Right forelimb (tissue), 1 donor: ENCODE data around the gene SLC39A11.
"Not testable (repeated sequence)": the region's sequence is repeated elsewhere in the genome, so short reads cannot be mapped to it uniquely, and the experiment has no call there.

Experiments
- DNase-seq: peaks from one replicate; pipeline ENCODE4 v3.0.0-alpha.2; 2018

The SLC39A11 gene

DNA sequence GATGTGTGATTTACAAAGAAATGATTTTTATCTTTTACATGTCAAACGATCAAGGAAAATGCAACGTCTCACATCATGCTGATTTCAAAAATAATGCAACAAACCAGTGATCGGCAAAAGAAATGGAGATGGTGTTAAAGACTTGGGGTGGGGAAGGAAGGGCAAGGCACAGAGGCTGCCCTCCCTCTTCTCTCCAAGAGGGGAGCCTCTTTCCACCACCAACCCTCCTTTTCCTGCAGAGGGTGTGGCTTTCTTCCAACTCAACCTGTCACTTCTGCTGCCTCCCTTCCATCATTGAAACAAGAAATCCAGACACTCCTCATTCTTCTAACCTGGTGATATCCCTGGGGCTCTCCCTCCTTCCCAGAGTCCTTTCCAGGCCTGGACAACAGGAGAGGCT is 320.8 kb downstream of the SLC39A11 start:
- DNase-seq, result no peak

DNA sequence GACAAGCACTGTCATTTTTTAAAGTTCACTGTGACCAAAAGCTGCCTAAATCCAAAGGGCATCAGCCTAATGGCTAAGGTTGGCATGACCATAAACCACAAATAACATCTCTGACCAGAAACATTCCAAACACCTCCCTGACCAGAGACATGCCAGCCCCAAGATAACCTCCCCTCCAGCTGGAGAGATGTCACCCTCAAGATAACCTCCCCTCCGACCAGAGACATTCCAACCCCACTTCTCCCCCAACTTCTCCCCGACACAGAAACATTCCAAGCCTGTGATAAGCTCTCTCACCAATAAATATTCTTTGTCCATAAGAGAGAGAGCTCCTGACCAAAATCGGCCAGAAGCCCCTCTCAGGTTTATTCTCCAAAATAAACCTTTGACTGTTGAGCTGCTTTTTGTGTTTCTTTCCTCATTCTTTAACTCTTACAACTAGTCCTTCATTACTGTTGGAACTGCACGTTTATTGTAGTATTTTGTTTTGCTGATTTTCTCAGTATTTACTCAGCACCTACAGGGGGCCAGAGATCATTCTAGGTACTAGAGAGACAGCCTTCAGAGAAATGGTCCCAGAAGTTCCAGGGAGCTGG is 325.6 kb downstream of the SLC39A11 start:
- no peak for DNase-seq

DNA sequence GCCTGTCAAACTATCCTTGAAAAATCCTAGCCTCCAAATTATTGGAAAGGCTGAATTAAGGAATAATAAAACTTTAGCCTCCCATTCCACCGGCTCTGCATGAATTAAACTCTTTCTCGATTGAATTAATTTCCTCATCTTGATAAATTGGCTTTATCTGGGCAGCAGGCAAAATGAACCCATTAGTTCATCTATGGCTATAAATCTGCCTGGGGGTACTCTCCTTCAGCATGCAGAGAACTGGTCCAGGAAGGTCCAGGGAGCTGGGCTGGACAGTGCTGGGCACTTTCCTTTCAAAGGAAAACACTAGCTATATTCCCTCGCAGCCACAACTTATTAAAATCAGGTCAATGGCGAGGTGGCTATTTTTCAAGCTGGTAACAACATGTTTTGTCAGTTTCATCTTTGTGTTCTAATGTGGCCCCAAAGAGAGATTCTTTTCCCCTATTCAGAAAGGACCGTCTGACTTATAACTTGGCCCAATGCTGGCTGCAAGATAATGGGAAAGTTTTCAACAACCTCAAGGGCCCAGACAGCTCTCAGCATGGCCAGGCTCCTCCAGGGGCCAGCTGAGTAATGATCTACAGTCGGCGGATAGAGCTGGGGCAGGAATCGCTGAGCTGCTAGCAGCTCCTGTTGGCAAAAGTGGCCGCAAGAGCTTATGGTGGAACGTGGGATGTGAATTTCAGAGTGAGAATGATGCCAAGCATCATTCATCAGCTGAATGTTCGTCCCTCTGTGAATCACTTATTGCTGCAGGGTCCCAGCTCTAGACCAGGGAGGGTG is 326.9 kb downstream of the SLC39A11 start:
- no peak for DNase-seq

DNA sequence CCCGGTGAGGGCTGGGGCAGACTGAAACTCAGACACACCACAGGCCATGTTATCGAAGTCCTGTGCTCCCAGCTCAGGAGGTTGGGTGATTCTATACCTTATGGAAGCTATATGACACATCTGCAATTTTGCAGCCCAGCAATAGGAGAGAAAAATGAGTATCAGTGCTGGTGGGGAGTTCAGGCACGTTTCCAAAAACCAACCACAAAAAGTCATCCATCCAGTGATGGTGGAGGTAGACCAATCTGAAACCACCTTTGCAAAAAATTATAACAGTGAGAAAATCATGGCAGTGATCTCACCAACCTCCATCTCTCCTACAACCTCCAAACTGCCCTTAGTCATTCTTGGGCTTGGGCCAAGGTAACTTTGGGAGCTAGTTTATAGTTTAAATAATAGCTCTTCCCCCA is 327.9 kb downstream of the SLC39A11 start:
- DNase-seq, result no peak

DNA sequence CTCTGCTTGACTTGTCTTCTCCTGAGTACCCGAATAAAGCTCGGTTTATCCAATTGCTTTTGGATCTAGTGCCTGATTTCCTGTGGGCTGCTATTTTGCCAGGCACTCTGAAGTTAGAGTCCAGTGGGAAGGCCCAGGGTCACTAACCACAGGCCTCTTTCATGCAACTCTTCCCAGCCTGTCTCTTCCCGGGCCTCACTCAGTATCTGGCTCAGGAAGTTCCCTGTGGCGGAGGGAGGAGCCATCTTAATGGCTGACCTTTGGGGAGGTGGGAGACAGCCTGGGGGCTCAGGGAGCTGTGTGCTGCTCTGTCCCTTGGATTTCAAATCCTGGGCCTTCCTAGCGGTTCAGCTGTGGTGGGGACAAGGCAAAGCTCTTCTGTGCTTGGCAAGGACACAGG is 328.5 kb downstream of the SLC39A11 start:
- DNase-seq, result no peak

DNA sequence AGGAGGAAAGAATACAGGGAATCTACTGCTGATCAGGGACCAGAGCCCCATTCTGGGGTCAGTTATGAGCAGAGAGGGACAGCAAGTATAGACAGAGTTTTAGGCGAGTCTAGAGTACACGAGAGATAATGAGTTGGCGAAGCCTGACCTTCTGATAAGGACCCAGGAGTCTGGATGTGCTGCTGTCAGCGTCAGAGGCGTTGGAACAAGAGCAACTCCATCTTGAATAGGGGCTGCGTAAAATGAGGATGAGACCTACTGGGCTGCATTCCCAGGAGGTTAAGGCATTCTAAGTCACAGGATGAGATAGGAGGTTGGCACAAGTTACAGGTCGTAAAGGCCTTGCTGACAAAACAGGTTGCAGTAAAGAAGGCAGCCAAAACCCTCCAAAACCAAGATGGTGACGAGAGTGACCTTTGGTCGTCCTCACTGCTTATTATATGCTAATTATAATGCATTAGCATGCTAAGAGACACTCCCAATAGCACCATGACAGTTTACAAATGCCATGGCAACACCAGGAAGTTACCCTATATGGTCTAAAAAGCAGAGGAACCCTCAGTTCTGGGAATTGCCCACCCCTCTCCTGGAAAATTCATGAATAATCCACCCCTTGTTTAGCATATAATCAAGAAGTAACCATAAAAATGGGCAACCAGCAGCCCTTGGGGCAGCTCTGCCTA is 330.5 kb downstream of the SLC39A11 start:
- not testable (repeated sequence) for DNase-seq

DNA sequence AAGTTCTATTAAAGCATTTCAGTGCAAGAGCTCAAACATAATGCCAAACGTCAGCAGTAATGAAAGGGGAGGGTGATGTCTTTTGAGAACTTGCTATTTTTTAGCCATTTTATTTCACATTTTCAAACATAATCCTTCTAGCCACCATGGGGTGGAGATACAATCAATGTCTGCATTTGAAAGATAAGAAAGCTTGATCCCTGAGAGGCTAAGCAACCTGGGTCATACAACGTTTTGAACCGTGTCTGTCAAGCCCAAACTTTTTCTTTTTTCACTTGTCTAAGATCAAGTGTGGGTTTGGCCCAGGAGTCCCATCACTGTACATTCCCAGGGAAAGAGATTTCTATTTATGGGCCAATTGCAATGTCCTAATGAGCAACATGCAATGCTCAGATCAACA is 331.1 kb downstream of the SLC39A11 start:
- no peak for DNase-seq

DNA sequence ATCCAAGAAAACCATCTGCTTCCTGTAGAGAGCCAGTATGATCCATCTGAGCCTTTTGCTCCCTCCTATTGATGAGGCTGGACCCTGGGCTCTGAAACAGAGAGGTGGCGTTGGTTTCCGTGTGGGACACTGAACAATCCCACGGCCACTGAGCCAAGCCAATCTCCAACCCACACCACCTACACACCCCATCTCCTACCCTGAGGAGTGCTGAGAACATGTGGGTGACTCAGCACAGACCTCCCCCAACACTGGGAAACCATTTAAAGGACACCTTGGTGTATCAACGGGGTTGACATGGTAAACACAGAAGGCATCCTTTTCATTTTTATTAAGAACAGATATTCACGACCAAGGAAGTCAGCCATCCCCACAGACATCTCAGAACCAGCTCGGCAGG is 332.1 kb downstream of the SLC39A11 start:
- DNase-seq, result no peak

DNA sequence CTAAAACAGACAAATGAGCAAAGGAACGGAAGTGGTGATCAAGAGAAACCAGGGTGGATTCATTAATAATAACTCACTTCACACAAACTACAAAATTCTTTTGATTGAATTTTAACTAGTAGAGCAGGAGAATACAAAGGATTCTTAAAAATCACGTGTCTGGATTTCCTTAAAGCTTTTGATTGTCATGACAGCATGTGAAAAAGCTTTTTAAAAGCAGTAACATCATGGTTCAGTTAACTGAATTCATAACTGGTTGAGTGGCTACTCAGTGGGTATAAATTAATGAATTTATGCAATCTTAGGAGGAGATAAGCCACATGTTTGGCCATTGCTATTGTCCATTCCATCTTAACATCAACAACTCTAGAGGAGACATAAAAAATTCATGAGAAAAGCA is 333.2 kb downstream of the SLC39A11 start:
- no peak for DNase-seq

DNA sequence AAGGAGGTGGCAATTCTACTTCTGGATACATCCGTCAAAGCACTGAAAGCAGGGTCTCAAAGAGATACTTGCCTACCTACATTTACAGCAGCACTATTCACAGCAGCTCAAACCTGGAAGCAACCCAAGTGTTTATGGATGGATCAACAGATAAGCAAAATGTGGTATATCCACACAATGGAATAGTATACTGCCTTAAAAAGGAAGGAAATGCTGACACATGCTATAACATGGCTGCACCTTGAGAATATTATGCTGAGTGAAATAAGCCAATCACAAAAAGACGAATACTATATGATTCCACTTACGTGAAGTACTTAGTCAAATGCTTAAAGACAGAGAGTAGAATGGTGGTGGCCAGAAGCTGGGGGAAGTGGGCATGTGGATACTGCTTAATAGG is 336.2 kb downstream of the SLC39A11 start:
- DNase-seq, result no peak

DNA sequence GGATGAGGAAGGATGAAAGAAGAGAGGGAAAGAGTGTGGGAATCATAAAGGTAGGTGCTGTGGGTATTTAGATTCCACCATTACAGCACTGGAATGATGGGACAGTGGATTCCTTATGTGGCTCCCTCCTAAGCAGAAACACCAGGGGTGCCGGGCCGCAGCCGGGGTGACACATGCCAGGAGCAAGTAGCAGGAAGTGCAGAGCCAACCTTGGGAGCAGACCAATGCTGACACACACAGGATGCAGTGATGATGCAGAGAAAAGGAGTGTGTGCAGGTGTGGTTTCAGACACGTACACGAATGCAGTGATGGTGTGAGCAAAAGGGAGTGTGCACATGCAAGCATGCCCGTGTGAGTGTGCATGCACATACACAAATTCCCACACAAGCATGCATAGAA is 338.0 kb downstream of the SLC39A11 start:
- DNase-seq, result no peak

DNA sequence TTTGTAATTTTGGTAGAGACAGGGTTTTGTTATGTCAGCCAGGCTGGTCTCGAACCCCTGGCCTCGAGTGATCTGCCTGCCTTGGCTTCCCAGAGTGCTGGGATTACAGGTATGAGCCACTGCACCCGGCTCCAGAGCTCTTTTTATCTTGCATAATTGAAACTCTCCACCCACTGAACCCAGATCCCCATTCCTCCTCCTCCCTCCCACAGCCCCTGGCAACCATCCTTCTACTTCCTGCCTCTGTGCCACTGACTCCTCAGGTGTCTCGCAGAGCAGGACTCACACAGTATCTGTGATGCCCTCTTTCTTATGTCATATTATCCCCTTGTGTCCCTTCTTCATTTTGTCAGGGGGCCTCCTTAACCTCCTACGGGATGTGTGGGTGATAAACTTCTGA is 340.7 kb downstream of the SLC39A11 start:
- no peak for DNase-seq

DNA sequence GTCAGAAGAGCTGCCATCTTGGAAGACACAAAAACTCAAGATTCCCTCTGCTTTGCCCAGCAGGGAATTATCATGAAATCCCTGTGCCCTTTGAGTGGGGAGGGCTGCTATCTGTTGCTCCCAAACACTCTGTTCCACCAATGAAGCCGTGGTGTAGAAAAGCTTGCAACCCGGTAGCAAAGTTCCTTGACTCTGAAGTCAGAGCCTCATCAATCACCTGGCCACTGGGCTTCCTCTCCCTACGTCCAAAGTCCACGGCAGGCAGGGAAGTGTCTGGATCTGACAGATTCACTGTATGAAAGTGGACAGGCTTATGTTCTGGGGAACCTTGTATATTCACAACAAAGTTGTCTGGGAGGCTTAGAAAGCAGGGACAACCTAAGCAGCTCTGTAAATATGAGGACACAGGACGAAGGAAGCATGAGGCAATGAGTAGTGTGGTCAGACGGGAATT is 343.3 kb downstream of the SLC39A11 start:
- no peak for DNase-seq

DNA sequence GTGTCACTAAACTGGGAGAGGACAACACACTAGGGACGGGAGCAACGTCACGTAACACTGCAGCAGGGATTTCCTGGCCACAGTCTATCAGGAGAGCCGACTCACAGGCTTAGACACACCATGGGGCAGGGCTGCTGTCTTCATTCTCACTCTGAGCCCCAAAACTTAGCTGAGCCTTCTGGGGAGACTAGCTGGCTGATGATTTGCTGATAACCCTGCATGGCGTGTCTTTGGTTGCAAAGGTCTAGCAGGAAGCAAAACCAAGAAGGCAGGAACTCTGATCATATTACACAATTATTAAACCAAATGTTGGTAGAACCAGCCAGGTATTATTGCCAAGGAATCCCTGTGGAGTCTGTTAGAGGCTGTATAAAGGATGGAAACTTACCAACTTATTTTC is 345.0 kb downstream of the SLC39A11 start:
- DNase-seq, result no peak

DNA sequence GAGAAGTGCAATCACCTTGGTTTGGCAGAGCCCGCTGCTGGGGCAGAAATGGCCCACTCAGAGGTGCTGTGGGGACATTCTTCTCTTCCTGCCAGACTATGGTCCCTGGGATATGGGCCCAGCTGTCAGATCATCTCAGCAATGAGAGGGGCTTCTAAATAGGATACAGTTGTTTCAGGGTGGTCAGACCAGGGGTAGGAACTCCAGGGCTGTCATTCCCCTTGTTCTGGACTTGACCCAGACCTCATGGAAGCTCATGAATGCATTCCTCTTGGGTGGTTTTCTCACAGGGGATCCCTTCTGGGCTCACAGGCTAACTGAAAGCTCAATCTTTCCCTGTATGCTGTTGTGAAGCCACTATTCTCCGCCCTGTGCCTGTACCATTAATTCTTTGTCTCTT is 347.2 kb downstream of the SLC39A11 start:
- DNase-seq, result no peak

DNA sequence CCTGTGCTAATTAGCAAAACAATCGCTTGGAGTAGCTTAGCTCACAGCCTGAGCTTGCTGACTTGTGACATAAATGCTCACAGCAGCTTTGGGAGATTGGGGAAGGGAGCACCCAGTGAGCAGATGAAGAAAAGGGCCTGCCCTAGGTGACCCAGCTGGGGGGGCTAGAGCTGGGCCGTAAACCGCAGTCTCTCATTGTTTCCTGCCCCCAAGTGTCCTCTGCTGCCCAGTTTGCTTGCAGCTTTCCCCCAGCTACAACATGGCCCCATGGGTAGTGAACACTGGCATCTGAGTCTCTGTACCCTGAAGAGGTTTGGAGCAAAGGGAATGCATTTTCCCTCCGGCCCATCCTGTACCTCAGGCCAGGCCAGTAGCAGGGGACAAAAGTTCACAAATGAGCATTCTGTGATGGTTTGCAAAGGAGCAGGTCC is 349.4 kb downstream of the SLC39A11 start:
- no peak for DNase-seq

DNA sequence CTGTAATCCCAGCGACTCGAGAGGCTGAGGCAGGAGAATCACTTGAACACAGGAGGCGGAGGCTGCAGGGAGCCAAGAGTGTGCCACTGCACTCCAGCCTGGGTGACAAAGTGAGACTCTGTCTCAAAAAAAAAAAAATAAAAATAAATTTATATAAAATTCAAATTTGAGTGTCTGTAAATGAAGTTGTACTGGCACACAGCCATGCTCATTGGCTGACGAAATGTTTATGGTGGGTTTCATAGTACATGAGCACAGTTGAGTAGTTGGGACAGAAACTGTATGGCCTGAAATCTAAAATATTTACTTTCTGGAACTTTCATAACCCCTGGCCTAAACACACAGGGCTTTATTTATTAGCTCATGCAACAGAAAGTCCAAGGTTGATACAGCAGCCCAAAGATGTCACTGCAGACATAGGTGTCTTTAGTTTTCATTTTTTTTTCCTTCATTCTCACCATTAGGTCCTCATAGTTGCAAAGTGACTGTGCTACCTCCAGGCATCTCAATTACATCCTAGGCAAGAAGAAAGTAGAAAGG is 355.3 kb downstream of the SLC39A11 start:
- no peak for DNase-seq

DNA sequence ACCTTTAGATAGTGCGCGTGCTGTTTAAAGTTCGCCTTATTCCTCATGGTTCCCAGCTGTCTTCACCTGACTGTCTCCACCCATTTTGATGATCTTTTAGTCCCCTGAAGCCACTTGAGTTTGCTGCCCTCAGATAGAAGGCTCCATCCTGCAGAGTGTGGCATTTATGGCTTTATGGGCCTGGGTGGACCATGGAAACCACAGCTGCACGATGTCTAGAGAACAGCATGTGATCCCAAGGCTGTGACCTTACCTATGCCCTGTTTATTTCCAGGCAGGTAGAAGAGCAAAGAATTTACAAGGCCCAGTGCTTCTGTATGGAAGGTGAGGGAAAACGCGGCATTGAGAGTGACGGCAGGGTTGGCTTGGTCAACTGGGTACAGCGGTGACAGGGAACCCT is 356.9 kb downstream of the SLC39A11 start:
- DNase-seq, result no peak

DNA sequence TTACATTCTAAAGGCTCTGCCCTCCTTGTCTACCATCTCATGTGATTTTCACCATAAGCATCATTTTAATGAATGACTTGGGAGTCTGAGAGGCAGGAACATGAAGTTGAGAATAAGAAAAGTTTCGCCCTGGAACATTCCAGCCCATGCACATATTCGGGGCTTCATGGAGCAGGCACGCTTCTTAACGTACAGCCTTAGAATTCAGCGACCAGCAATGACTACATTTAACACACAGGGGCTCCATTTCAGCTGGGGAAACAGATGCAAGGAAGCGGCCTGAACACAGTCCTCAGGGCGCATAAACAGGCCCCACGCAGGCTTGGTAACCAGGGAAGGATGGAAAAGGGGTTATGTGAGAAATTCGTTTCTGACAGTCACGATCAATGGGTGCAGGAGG is 357.4 kb downstream of the SLC39A11 start:
- no peak for DNase-seq

DNA sequence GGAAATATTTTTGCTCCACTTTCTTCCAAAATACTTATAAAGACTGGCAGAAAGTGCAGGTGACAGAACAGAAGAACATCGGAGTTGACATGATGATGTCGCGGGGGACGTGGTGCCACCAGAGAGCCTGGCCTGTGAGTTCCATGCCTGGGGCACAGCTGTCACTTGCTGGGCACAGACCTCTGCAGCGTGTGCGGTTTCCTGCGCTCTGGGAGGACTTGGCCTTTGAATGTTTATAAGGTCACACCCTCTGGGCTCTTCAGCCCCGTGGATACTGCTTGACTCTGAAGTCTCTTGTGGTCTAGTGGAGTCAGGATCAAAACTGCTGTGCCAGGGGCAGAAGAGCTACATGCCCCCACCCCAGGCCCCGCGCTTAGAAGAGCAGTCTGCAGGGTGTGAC is 357.9 kb downstream of the SLC39A11 start:
- no peak for DNase-seq

DNA sequence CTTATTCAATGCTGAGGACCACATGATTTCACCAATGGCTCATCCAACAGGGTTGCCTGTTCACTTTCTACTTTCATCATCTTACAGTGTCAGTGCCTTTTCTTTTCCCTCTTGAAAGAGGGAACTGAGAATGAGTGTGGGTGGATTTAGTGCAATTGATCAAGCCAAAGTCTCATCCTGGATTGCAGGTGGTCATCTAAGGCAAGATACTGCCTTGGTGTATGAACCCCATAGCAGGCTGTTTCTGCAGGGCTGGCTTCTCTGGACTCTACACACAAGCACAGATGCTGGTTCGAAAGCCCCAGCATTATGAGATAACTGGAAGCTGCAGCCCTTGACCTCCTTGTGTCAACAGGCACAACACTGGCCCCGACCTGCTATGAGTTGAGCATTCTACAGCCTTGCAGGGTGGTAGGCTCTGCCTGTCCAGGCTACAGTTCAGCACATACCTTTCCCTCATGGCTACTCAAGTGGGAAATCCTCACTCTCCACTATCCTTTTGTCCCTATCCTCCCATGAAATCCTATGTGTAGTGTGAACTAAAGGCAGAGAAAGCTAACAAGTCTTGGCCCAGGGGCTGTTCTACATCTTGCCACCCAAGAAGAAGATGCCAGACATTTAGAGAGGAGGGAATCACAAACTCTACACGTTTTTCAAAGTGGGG is 358.7 kb downstream of the SLC39A11 start:
- DNase-seq, result no peak

DNA sequence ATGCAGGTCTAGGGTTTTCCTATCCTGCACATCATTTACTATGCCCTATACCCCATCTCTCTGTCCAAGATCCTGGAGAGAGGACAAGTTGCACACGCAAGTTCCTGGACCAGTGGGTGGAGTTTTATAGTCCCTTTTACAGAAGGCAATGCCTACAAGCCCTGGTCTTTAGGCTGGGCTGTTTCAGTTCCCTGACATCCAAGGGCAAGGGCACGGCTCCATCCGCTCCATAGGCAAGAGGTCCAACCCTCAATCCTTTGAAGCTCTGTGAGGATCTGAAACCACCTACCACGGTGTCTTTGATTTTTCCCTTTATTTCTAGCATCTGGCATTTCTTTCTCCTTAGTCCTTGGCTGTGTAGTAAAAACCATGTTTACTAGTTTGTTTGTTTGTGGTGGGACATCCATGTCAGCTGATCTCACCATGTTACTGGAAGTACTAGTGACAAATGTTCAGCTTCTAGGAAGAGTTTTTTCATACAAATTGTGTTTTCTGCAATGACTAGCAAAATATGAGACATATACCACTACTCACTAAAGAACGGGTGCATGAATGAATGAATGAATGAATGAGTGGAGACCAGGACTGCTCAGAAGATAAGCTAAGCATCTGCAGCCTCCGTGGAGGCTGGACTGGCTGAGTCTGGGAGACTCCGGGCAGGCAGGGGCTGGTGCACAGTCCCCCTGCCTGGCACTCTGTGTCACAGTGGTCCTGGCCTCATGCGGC is 359.4 kb downstream of the SLC39A11 start:
- no peak for DNase-seq

DNA sequence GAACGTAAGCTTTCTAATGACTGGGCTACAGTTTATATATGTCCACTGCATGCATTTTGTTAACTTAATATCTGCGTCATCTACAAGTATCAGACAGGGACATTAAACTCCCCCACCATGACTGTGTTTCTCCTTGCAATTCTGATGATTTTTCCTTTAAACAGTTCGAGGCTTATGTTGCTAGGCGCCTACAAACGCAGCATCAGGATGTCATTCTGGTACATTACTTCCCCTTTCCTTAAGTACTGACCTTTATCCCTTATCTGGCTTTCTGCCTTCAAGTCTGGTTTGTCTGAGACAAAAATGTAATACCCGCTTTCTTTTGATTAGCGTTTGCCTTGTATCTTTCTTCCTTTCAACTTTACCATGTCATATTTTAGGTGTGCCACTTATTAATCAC is 362.4 kb downstream of the SLC39A11 start:
- no peak for DNase-seq
